ENCODE measurements around the gene ARHGAP5. TPM values are rescaled to one million over a fixed set of nuclear protein-coding genes. Genes with fewer than 3 reads are reported as not detected.

ARHGAP5 gene, protein sequence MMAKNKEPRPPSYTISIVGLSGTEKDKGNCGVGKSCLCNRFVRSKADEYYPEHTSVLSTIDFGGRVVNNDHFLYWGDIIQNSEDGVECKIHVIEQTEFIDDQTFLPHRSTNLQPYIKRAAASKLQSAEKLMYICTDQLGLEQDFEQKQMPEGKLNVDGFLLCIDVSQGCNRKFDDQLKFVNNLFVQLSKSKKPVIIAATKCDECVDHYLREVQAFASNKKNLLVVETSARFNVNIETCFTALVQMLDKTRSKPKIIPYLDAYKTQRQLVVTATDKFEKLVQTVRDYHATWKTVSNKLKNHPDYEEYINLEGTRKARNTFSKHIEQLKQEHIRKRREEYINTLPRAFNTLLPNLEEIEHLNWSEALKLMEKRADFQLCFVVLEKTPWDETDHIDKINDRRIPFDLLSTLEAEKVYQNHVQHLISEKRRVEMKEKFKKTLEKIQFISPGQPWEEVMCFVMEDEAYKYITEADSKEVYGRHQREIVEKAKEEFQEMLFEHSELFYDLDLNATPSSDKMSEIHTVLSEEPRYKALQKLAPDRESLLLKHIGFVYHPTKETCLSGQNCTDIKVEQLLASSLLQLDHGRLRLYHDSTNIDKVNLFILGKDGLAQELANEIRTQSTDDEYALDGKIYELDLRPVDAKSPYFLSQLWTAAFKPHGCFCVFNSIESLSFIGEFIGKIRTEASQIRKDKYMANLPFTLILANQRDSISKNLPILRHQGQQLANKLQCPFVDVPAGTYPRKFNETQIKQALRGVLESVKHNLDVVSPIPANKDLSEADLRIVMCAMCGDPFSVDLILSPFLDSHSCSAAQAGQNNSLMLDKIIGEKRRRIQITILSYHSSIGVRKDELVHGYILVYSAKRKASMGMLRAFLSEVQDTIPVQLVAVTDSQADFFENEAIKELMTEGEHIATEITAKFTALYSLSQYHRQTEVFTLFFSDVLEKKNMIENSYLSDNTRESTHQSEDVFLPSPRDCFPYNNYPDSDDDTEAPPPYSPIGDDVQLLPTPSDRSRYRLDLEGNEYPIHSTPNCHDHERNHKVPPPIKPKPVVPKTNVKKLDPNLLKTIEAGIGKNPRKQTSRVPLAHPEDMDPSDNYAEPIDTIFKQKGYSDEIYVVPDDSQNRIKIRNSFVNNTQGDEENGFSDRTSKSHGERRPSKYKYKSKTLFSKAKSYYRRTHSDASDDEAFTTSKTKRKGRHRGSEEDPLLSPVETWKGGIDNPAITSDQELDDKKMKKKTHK (N-terminal part only)
- total RNA-seq: 57.0 and 82.4 TPM in 2 replicates

DNA sequence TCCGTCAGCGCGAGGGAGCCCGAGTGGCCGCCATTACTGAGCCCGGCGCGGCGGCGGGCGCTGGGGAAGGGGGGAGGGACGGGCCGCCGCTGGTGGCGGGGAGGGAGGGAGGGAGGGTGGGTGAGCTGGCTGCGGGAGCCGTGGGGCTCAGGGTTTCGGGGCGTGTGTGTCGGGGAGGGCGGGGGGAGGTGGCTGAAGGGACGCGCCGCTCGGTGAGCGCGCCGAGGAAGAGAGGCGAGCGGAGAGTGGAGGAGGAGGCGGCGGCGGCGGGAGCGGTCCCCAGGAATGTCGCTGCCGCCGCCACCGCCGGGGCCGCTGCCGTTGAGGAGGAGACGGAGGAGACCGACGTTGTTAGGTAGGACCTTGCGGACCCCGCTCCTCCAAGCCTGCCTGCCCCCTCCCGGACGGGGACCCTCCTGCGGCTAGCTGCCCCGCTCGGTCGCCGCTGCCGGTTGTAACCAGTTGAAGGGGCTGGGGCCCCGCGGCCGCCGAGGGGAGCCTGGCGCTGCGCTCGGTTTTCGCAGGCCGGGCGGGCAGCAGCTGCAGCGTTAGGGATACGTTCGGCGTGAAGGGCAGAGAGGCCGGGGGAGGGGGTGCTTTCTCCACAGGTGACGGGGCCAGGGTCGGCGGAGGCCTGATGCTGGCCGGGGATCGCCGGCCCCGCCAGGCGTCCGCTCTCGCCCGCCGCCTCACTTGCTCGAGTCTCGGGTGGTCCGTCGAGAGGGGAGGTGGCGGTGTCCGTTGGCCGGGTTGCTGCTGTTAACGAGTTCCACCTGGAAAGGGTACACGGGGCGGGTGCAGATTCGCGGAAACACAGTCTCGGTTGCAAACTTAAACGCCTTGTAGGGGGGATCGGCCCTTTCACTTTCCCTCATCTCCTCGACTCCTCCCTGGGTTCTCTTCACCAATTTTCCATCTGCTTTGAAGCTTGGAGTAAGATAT, at the start of gene ARHGAP5:
ARHGAP5 (plus strand) TSS at position 224 of the 942 bp plus-strand sequence. CDS start 13,366 bp downstream, outside the sequence.

DNA sequence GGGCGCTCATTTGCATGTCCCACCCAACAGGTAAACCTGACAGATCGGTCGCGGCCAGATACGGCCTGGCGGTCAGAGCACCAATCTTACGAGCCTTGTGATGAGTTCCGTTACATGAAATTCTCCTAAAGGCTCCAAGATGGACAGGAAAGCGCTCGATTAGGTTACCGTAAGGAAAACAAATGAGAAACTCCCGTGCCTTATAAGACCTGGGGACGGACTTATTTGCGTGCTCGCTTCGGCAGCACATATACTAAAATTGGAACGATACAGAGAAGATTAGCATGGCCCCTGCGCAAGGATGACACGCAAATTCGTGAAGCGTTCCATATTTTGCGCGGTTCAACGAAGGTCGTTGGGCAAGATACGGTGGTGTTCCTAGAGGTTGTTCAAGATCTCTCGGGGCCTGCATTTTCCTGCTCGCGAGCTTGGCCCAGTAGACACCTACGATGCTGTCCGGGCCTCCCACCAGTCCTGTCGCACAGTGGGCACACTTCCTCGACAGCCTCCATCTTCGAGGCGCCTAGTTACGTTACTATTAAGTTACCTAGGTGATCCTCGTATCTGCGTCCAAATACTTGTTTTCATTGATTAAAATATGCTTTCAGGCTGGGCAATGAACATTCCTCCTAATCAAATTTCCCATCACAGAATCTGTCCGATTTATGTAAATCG, 124.8 kb downstream of the ARHGAP5 start, which contains the start of gene RNU6-7:
RNU6-7 (plus strand) TSS at position 230 of the 675 bp plus-strand sequence.

DNA sequence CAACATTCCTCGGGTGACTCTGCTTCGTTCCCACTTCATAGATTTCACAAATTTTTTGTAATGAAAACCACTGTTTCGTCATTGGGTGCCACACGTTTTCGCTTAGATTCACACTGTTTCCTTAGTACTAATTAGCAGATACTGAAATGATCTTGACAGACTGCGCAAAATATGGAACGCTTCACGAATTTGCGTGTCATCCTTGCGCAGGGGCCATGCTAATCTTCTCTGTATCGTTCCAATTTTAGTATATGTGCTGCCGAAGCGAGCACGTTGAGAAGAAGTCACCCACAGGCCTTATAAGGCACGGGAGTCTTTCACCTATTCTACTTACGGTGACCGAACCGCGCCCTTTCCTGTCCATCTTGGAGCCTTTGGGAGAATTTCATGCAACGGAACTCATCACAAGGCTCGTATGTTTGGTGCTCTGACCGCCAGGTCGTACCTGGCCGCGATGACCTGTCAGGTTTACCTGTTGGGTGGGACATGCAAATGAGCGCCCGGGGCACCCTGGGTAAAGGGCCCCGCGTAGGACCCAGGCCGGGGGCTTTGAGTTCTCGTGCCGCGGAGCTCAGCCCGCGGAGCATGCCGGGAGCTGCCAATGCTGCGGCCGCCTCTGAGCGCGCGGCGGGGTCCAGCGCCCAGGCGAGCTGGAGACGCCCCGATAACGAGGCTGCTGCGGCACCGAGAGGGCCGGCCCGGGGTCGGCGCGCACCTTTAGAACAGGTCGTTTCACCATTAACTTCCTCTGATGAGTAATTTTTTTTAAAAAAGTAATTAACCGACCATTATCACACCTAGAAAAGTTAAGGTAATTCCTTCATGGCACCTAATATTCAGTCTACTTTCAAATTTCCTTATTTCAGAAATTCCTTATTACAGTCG, 126.1 kb downstream of the ARHGAP5 start, which contains the start of gene RNU6-8:
RNU6-8 (minus strand) TSS at position 272 of the 885 bp plus-strand sequence.

Other genes with a start within 250 kb of the ARHGAP5 start
- not detected in 2 replicates for gene RNU6-7, start 124.7 kb downstream of the ARHGAP5 start, total RNA-seq
- not detected in 2 replicates for gene RNU6-8, start 126.0 kb downstream of the ARHGAP5 start, total RNA-seq

Measured in smooth muscle cell of bladder (primary cell).